Sigmoid colon (tissue), 7 donors: ENCODE results near the gene DDOST. TPM values are rescaled to one million over a fixed set of nuclear protein-coding genes. Genes with fewer than 3 reads are reported as not detected.

Source experiments
- DNase-seq: peaks from one replicate; pipeline ENCODE4 v3.0.0-alpha.2; 2019
- H3K27ac ChIP-seq, 4 donors: fragments of 200-600 bp; sonication (generic); one replicate each; pipeline ENCODE4 v1.5.1; 2016 to 2019; ENCODE audit warnings: mild to moderate bottlenecking in 1 of 4
- H3K27me3 ChIP-seq, 3 donors: fragments of 200-600 bp; sonication (generic); one replicate each; pipeline ENCODE4 v1.5.1; 2019; ENCODE audit warnings: mild to moderate bottlenecking in 1 of 3
- H3K36me3 ChIP-seq, 4 donors: fragments of 200-600 bp; sonication (generic); one replicate each; pipeline ENCODE4 v1.5.1; 2016 to 2019
- H3K4me1 ChIP-seq, 4 donors: fragments of 200-600 bp; sonication (generic); one replicate each; pipeline ENCODE4 v1.5.1; 2017 to 2019
- H3K4me3 ChIP-seq, 4 donors: fragments of 200-600 bp; sonication (generic); one replicate each; pipeline ENCODE4 v1.5.1; 2017 to 2019; ENCODE audit warnings: mild to moderate bottlenecking in 2 of 4, moderate library complexity in 1 of 4
- H3K9me3 ChIP-seq, 4 donors: fragments of 200-600 bp in 3 of 4; sonication (generic) in 3 of 4; one replicate each; pipeline versions ENCODE4 v1.5.1 to v1.6.1; 2013 to 2019
- CTCF ChIP-seq, 4 experiments: fragments of 450-650 bp in 3 of 4; fragments of 200-600 bp in 1 of 4; IDR thresholded peaks; one replicate each; pipeline ENCODE4 v1.5.1; 2016 to 2019; ENCODE audit warnings: antibody characterized with exemption in 4 of 4, mild to moderate bottlenecking in 3 of 4, moderate library complexity in 2 of 4
- EP300 ChIP-seq, 4 donors: sonication (generic); formaldehyde crosslinking; IDR thresholded peaks; one replicate each; pipeline ENCODE4 v1.6.1; 2017; ENCODE audit warnings: antibody characterized with exemption in 4 of 4
- POLR2A ChIP-seq, 2 donors: fragments of 450-650 bp; IDR thresholded peaks; one replicate each; pipeline ENCODE4 v1.6.1; 2016; ENCODE audit warnings: antibody characterized with exemption in 2 of 2, mild to moderate bottlenecking in 2 of 2, moderate library complexity in 2 of 2
- POLR2AphosphoS5 ChIP-seq, 4 donors: sonication (generic); formaldehyde crosslinking; IDR thresholded peaks; one replicate each; pipeline ENCODE4 v1.6.1; 2017; ENCODE audit warnings: antibody characterized with exemption in 4 of 4
- WGBS, 2 donors: extraction: QIAGEN DNeasy Blood & Tissue Kit; methylation state at CpG; one replicate each; pipeline ENCODE4 v1.1.7; 2013; 5-methylcytosine and 5-hydroxymethylcytosine counted together
- intact Hi-C: fragments of 100-400 bp; cut with DNase I; formaldehyde crosslinking; loops from one replicate; pipeline ENCODE4 v1.15.1; 2023
- polyA plus RNA-seq, 3 donors: library from polyadenylated mRNA; stranded (reverse); fragments of 200-250 nt; gene quantifications; one replicate each; pipeline ENCODE4 v1.2.3, GENCODE V29; 2013
- total RNA-seq, 4 donors: library from RNA; depleted of rRNA; stranded (reverse); fragments of >200 nt; gene quantifications; one replicate each; pipeline ENCODE4 v1.1.0, GENCODE V29; 2016
- donor health status: healthy with polysubstance abuse.
- donor health status: Bipolar disorder and iron deficiency.
- donor health status: healthy.

Gene DDOST
- total and polyA plus RNA-seq, 7 donors: 61.3 to 243 (median 88.5) TPM

DNA sequence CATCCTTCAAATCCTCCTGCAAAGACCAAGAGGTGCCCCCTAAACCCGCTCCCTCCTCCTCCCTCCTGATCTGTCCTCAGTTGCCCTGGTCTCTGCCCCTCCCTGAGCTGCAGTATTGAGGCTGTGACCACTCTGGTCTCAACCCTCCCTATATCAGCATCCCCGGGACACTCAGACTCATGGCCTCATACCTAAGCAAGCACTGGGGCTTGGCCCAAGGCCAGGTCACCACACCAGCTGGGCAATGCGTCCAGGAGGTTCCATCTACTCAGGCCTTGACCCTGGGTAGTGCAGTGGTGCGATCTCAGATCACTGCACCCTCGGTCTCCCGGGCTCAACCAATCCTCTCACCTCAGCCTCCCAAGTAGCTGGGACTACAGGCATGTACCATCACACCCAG, 46.9 kb upstream of the DDOST start:
- 76 to 84% methylated on average over 6 of the region's 6 CpGs for WGBS, 2 donors
- Histone ChIP-seq H3K36me3 (no peaks in the 10 kb centered on the region), H3K27me3 (no peaks in the 10 kb centered on the region), H3K4me1 (no peaks in the 10 kb centered on the region), H3K4me3 (no peak overlapping the region), H3K27ac (no peak overlapping the region), H3K9me3 (no peaks in the 10 kb centered on the region)
- no peak for TF ChIP-seq POLR2A (IDR thresholded peaks at IDR 0.05)
- TF ChIP-seq EP300 (IDR thresholded peaks at IDR 0.05): no peak
- no peak for TF ChIP-seq CTCF (IDR thresholded peaks at IDR 0.05)
- TF ChIP-seq POLR2AphosphoS5 (IDR thresholded peaks at IDR 0.05): no peak
- no peak for DNase-seq
- intact Hi-C loops: no loop called here

DNA sequence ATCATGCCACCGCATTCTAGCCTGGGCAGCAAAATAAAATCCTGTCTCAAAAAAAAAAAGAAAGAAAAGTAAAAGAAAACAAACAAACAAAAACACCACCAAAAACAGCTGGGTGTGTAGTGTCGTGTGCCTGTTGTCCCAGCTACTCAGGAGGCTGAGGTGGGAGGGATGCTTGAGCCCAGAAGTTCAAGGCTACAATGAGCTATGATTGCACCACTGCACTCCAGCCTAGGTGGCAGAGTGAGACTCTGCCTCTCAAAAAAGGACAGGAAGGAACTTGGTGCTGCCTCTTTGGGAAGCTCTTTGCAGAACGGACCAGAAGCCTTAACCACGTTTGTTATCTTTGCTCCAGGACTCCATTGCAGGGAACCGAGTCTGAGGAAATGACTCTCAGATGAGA, 45.7 kb upstream of the DDOST start:
- no peak for DNase-seq
- Histone ChIP-seq H3K27ac (no peak overlapping the region), H3K4me3 (no peak overlapping the region), H3K4me1 (no peaks in the 10 kb centered on the region), H3K9me3 (no peaks in the 10 kb centered on the region), H3K36me3 (no peaks in the 10 kb centered on the region), H3K27me3 (no peaks in the 10 kb centered on the region)
- TF ChIP-seq POLR2AphosphoS5 (IDR thresholded peaks at IDR 0.05) (no peak), CTCF (IDR thresholded peaks at IDR 0.05) (no peak), POLR2A (IDR thresholded peaks at IDR 0.05) (no peak), EP300 (IDR thresholded peaks at IDR 0.05) (no peak)
- intact Hi-C loops: no loop called here
- 48 to 51% methylated on average over 5 of the region's 5 CpGs for WGBS, 2 donors

GRCh38 chr1:20705203-20705755, 44.1 kb upstream of the DDOST start:
- Histone ChIP-seq H3K4me1 (no peaks in the 10 kb centered on the region), H3K27ac (no peak overlapping the region), H3K36me3 (no peaks in the 10 kb centered on the region), H3K4me3 (no peak overlapping the region), H3K27me3 (no peaks in the 10 kb centered on the region), H3K9me3 (no peaks in the 10 kb centered on the region)
- intact Hi-C loops: no loop called here
- no peak for TF ChIP-seq POLR2A (IDR thresholded peaks at IDR 0.05)
- no peak for TF ChIP-seq POLR2AphosphoS5 (IDR thresholded peaks at IDR 0.05)
- TF ChIP-seq EP300 (IDR thresholded peaks at IDR 0.05): no peak
- TF ChIP-seq CTCF (IDR thresholded peaks at IDR 0.05): no peak
- WGBS, 2 donors: 86 to 89% methylated on average over 15 of the region's 15 CpGs
- DNase-seq: no peak

- intact Hi-C loops: no loop called here
- Histone ChIP-seq H3K36me3 (no peaks in the 10 kb centered on the region), H3K4me1 (no peaks in the 10 kb centered on the region), H3K27me3 (no peaks in the 10 kb centered on the region), H3K27ac (no peak overlapping the region), H3K4me3 (no peak overlapping the region), H3K9me3 (no peaks in the 10 kb centered on the region)
- no peak for DNase-seq
- TF ChIP-seq CTCF (IDR thresholded peaks at IDR 0.05): no peak
- no peak for TF ChIP-seq POLR2AphosphoS5 (IDR thresholded peaks at IDR 0.05)
- no peak for TF ChIP-seq POLR2A (IDR thresholded peaks at IDR 0.05)
- no peak for TF ChIP-seq EP300 (IDR thresholded peaks at IDR 0.05)
- 94 to 96% methylated on average over 41 of the region's 41 CpGs for WGBS, 2 donors
These were observed 43.4 kb upstream of the DDOST start for GRCh38 chr1:20704390-20705202.
